Raji (cell line): ENCODE data around the gene ACOT4.

Experiments used
- POLR2A ChIP-seq: IDR thresholded peaks from 2 replicates; pipeline ENCODE4 v1.6.1; 2011; ENCODE audit warnings: low read depth, low read length, control low read depth; ENCODE audit not compliant: insufficient read depth

Gene ACOT4

DNA sequence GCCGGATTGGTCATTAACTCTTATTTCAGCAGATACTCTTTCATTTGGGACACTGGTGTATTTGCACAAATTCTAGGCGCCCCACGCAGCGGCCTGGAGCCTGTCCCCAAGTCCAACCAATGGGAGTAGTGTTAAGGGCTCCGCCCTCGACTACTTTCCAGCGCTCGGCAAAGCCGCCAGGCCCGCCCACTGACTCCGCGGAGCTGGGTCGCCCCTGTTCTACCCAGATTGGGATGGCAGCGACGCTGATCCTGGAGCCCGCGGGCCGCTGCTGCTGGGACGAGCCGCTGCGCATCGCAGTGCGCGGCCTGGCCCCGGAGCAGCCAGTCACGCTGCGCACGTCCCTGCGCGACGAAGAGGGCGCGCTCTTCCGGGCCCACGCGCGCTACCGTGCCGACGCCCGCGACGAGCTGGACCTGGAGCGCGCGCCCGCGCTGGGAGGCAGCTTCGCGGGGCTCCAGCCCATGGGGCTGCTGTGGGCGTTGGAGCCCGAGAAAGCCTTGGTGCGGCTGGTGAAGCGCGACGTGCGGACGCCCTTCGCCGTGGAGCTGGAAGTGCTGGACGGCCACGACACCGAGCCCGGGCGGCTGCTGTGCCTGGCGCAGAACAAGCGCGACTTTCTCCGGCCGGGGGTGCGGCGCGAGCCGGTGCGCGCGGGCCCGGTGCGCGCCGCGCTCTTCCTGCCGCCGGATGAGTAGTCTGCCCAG lies 20.8 kb downstream of the ACOT4 start, which contains the start of gene ACOT6:
ACOT6 (plus strand) TSS at position 179 of the 707 bp plus-strand sequence; CDS start at position 234, 55 bp downstream.
- no peak for TF ChIP-seq POLR2A

DNA sequence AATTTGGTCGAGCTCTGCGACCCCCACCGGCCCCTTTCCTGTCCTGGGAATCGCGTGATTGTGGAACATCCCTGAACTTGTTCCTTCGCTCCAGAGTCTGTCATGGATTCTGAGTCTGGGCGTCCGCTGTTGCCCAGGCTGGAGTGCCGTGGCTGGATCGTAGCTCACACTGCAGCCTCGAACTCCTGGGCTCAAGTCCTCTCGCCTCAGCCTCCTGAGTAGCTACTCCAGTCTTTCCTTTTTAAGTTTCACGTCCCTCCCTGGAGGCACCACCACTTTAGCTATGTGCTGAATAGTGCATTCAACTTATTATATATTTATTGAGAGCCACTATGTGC lies 21.3 kb downstream of the ACOT4 start:
- no peak for TF ChIP-seq POLR2A

DNA sequence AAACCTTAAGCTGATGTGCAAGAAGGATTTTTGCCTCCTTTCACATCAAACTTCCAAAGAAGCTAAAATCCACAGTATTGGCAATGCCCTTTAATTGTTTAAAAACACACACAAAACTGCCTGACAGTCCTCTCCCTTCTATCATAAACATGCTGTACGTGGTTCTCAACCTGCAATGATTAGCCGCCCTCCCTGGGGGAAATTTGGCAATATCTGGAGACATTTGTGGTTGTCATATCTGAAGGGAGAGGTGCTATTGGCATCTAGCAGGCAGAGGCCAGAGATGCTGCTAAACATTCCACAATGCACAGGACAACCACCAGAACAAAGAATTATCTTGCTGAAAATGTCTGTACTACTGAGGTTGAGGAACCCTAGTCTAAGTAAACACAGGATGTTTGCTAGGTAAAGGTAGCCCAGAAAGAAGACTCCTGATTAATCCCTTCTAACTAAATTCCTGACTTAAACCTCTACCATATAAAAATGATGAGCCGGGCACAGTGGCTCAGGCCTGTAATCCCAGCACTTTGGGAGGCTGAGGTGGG lies 21.8 kb downstream of the ACOT4 start:
- no peak for TF ChIP-seq POLR2A

DNA sequence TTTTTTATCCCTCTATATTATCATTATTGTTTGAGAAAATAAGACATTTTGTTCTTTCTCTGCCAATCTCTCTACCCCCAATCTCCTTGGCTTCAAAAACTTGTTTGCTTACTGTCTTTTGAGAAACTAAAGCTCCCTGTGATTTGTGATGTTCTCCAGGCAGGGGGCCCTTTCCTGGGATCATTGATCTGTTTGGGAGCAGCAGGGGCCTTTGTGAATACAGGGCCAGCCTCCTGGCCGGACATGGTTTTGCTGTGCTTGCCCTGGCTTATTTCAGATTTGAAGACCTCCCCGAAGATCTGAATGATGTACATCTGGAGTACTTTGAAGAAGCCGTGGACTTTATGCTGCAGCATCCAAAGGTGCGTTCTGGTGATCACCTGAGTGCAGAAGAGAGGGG lies 25.2 kb downstream of the ACOT4 start:
- no peak for TF ChIP-seq POLR2A

DNA sequence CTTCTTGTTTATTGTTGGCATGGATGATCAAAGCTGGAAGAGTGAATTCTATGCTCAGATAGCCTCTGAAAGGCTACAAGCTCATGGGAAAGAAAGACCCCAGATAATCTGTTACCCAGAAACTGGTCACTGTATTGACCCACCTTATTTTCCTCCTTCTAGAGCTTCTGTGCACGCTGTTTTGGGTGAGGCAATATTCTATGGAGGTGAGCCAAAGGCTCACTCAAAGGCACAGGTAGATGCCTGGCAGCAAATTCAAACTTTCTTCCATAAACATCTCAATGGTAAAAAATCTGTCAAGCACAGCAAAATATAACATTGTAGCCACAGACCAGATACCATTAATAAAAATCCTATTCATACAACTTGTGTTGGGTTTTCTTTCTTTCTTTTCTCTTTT lies 27.9 kb downstream of the ACOT4 start:
- no peak for TF ChIP-seq POLR2A

DNA sequence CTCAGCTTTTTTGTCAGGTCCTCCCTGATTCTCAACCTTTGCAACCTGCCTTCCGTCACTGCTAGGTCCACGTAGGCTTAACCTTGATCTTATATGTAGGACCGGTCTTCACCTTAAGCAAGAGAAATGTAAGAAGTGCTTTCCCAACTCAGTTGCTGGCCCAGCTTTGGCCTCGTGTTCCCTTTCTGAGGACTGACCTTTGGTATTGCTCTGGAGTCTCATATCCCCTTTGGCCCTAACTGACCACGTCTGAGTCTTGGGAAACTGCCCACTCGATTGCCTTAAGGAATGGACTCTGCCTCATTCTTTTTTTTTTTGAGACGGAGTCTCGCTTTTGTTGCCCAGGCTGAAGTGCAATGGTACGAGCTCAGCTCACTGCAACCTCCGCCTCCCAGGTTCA lies 28.6 kb downstream of the ACOT4 start:
- TF ChIP-seq POLR2A, result no peak

DNA sequence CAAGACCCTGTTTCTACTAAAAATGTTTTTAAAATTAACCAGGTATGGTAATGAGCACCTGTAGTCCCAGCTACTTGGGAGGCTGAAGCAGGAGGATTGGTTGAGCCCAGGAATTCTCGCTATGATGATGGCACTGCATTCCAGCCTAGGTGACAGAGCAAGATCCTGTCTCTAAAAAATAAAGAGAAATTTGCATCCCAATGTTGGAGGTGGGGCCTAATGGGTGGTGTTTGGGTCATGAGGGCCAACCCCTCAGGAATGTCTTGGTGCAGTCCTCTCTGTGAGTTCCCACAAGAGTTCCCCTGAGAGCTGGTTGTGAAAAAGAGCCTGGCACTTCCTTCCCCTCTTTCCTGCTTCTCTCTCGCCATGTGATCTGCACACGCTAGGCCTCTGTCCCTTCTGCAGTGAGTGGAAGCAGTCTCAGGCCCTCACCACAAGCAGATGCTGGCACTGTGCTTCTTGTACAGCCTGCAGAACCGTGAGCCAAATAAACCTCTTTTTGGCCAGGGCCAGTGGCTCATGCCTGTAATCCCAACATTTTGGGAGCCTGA lies 31.9 kb downstream of the ACOT4 start:
- no peak for TF ChIP-seq POLR2A

DNA sequence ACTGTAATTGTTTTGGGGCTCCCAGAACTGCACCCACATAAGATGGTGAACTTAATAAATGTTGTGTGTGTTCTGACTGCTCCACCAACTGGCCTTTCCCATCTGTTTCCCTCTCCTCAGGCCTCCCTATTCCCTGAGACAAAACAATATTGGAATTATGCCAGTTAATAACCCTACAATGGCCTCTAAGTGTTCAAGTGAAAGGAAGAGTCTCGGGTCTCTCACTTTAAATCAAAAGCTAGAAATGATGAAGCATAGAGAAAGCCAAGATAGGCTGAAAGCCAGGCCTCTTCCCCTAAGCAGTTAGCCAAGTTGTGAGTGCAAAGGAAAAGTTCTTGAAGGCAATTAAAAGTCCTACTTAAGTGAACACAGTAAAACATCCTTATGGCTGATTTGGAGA lies 34.0 kb downstream of the ACOT4 start:
- no peak for TF ChIP-seq POLR2A

DNA sequence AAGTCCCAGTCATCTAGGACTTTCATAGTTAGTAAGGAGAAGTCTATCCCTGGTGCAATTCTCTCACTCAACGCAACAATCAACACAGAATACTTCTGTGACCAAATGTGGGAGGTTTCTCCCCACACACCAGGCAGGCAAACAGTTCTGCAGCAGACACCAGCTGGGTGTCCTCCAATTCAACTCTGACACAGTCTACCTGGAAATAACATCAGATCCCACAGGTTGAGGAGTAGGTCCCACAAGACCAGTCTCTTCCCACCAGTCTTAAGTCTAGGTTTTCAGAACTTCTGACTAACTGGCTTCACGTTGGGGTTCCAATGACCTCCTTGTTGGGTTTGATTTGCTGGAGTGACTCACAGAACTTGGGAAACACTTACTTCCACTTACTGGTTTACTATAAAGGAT lies 35.5 kb downstream of the ACOT4 start:
- TF ChIP-seq POLR2A, result no peak

DNA sequence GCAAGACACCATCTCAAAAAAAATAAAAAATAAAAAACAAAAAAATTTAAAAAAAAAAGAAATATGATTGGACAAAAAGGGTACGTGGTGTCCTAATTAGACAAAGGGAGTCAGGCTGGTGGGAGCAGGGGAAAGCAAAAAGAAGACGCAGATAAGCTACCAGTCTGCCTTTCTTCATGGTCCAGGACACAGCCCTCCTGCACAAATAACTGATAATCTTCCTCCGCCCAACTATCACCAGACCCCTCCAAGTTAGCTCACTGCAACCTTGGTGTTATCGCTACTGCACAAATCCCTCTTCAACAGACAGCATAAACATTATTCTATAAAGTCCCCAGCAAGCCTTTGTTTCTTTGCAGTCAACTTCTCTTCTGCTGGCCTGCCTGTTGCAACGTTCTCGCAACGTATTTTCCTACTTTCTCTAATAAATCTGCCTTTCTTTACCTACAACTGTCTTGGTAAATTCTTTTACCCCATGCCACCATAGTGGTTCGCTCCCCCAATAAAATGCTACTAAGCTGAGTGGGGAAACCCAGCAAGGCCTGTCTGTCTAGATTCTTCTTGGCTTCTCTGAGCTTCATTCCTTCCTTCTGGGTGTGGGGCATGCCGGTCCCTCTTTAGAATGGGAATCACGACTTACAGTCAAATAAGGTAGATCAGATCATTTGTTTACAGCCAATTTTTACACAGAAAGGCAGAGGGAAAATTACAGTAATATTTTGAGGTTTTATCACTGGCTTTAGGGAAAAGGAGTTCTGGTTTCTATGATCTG lies 38.5 kb downstream of the ACOT4 start:
- TF ChIP-seq POLR2A, result no peak

DNA sequence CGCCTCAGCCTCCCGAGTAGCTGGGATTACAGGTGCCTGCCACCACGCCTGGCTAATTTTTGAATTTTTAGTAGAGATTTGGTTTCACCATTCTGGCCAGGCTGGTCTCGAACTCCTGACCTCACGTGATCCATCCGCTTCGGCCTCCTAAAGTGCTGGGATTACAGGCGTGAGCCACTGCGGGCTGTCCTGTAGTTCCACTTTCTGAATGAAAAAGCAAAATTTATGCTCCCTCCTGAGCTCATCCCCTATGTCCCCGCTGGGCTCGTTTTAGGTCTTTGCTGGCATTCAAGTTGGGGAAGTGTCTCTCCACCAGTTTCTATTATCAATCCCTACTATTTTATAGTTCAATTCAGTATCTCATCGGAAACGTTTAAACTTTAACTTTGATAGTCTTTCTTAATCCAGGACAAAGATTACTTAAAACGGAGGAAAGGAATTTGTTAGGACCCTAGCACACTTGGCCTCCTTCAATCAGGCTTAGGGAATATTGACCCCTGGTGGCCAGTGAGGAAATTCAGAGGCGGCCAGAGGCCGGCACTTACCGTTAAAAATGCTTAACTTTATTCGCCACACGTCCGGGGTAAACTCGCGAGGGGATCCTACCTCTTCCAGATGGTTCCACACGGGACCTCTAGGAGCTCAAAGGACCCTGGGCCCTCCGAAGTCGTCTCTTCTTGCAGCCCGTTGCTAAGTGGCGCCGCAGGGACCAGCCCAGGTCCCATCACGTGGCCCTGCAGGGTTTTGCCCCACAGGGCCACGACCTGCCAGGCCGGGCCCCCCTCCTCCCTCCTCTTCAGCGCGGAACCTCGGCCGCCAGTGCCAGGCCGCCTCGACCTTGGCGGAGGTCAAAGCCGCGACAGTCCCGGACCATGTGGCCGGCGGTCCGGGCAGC lies 41.7 kb downstream of the ACOT4 start:
- TF ChIP-seq POLR2A, result no peak

DNA sequence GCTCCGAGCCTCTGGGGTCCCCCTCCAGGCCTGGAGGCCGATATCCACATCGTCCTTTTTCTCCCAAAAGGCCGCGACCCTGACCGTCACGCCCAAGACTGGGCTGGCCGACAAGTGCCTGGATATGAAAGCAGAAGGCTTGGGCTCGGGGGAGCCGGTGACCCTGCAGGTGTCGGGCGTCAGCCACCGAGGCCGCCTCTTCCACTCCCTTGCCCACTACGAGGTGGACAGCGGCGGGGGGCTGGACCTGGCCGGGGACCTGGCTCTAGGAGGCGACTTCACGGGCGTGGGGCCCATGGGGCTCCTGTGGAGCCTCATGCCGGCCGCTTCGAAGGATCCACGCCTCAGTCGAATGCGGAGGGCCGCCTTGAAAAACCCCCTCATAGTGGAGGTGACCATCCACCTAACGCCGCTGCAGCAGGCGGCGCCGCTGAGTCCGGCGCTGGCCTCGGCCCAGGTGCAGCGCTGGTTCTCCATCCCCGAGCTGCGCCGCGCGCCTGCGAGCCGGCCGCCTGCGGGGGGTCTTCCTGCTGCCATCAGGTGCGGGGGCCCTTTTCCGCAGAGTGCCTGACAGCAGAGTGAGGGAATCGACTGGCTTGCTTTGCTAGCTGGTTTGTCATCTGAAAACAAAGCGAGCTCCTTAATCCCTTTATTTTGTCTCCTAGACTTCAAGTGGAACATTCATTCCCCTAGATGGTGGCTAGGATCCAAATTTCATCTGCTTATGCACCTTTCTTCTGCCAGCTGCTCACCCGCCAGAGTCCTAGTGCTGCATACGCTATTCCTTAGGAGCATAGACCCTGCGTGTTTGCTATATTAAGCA lies 42.5 kb downstream of the ACOT4 start:
- TF ChIP-seq POLR2A, result no peak

DNA sequence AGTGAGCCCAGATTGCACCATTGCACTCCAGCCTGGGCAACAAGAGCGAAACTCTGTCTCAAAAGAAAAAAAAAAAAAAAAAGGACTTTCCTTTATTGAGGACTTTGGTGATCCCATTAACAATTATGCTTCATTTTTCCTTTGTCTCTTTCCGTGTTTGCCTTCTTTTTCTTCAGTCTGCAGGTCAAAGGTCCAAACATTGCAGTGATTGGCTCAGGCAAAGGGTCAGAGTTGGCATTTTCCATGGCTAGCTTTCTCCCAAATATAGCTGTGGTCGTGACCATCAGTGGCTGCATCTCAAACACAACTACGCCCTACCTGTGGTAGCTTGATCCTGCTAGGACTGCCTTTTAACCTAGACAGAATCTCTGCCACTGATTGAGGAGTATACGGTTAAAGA lies 46.2 kb downstream of the ACOT4 start:
- no peak for TF ChIP-seq POLR2A

DNA sequence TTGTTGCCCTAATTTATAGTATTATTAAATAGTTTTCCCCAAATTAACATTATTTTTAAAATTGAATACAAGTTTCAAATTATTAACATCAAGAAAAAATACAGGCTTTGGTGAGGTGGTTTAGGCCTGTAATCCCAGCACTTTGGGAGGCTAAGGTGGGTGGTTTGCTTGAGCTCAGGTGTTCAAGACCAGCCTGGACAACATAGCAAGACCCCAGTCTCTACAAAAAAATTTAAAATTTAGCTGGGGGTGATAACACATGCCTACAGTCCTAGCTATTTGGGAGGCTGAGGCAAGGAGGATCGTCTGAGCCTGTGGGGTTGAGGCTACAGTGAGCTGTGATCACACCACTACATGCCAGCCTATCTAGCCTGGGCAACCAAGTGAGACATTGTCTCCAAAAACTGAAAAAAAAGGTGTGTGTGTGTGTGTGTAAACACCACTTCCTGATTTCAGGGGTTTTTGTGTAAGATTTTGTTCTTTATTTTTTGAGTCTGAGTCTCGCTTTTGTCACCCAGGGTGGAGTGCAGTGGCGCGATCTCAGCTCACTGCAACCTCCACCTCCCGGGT lies 49.2 kb downstream of the ACOT4 start:
- TF ChIP-seq POLR2A, result no peak
